SH-SY5Y (cell line): ENCODE data around the gene BAIAP2L2.

Experiments
- GATA2 ChIP-seq: IDR thresholded peaks from 2 replicates; pipeline ENCODE4 v1.6.1; 2011; ENCODE audit warnings: mild to moderate bottlenecking, low read depth, low read length
- GATA3 ChIP-seq: IDR thresholded peaks from 2 replicates; pipeline ENCODE4 v1.6.1; 2011; ENCODE audit warnings: low read depth, mild to moderate bottlenecking, low read length, moderate library complexity

The BAIAP2L2 gene

DNA sequence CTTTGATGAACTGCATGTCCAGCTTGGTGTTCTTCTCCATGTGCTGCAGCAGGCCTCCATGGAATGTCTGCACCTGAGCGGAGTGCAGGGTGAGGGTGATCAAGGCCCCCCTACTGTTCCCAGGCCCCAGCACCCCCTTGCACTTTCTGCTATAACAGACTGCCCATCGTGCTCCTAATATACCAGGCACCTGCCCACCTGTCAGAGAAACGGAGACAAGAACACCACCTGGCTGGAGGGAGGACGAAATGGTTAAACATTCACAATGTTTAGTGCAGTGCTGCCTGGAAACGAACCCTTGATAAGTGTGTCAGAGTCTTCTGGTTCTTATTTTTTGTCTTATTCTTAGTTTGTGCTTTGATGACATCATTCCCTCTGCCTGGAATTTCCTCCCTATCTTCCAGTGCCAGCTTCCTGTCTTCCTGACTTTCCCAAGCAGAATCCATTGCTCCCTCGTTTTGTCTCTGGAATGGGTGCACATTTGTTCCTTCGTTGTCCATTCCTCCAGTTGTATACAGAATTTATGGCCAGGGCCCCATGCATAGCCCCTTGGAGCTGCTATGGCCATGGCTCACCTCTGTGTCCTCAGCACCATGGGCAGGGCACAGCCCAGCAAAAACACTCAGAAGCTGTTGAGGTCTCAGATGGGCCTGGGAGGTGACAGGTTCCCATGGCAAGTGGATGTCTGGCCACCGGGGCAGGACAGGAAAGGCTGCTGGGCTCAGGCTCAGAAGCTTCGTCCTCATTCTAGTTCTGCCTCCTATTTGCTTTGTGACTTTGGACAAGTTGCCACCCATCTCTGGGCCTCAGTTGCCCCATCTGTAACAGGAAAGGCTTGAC is 11.9 kb downstream of the BAIAP2L2 start:
- TF ChIP-seq GATA3 (no peak), GATA2 (no peak)

DNA sequence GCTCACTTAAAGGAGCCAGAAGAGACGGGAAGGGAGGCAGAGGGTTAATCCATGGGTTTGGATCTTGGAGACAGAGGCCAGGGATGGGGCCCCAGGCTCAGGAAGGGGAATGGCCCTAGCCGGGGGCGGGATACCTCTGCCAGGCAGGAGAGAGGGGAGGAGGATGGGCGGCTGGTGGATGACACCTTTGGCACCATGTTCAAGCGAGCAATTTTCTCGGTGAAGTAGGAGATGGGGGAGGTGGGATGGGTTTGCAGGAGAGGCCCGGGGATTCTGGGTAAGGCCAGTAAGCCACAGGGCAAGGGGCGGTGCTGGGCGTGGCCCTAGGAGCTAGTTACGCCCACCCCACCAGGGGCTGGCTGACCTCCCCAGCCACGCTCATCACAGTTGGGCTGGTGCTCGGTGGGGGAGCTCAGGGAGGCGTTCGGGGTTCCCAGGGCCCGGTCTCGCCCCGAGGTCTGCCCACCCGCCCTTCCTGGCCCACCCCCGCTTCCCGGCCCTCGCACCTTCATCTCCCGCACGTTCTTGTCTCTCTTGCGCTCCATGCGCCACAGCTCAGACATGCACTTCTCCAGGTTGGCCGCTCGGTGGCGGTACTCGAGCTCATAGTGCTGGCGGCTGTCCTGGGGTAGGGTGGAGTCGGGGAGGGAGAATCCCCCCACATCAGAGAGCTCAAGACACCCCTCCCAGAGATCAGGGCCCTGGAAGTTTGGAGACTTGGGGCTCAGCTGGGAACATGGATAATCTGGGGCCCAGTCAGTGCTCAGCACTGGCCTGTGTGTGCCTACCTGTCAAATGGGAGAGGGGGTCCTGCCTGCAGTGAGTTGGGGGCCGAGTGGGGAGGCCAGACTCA is 12.7 kb downstream of the BAIAP2L2 start:
- no peak for TF ChIP-seq GATA2
- TF ChIP-seq GATA3: no peak

DNA sequence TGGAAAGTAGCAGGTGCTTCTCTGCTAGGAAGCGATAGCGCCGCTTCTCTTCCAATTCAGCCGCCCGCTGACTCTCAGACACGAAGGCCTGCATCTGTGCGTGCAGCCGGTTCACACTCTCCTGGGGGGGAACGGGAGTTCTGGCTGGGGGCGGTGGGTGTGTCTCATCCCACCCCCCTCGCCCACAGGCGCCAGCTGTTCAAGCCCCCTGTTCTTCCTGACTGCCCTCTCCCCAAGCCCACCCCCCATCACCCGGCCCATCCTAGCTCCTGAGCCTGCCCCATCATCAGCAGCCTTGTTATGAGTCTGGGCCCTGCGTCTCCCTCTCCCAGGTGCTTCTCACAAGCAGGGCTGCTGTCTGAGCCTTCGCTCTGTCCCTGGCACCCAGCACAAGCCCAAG is 13.4 kb downstream of the BAIAP2L2 start:
- TF ChIP-seq GATA3 (no peak), GATA2 (no peak)

DNA sequence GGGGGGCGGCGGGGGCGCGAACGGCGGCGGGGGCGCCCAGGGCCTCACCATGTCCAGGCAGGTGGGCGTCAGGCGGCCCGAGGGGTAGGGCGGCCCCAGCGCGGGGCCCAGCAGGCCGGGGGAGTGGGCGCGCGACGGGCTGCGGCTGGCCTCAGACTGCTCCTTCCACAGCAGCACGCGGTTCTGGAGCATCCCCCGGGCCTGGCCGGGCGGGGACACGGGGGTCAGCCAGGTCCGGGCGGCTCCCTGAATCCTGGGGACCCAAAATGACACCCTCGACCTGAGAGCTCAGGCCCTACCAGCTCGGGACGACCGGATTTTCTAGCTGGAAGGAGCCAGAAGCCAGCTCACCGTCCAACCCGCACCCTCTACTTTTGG is 21.0 kb downstream of the BAIAP2L2 start:
- no peak for TF ChIP-seq GATA2
- TF ChIP-seq GATA3: no peak

DNA sequence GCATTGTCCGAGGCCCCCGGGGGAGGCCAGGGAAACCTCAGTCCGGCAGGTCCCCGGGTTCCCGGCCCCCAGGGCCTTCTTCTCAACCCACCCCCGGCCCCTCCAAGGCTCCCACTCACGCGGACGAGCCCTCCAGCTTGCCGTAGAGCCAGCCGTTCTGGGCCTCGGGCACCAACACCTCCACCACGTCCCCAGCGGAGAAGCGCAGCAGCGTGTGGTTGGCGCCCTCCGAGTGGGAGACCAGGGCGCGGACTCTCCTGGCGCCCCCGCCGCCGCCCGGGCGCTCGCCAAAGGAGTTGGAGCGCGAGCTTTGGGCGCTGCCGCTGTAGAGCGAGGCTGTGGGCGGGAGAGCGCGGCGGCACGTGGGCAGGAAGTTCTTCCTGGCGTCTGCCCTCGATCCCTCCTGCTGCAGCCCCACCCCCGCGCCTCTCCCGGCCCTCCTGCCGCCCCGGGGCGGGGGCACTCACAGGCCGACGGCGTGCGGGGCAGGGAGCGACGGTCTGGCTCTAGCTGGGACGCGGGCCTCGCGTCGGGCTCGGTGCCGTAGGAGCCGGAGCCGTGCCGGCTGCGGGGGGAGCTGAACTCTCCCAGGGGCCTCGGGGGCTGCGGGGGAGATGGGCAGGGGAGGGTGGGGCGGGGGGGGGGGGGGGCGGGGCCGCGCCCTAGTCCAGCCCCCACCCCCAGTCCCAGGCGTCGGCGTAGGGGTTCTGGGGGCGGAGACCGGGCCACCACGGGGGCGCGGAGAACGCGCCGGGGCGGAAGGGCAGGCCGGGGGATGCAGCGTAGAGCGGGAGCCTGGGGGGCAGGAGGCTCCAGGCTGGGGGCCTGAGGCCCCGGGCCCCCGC is 21.6 kb downstream of the BAIAP2L2 start:
- no peak for TF ChIP-seq GATA3
- TF ChIP-seq GATA2: no peak

DNA sequence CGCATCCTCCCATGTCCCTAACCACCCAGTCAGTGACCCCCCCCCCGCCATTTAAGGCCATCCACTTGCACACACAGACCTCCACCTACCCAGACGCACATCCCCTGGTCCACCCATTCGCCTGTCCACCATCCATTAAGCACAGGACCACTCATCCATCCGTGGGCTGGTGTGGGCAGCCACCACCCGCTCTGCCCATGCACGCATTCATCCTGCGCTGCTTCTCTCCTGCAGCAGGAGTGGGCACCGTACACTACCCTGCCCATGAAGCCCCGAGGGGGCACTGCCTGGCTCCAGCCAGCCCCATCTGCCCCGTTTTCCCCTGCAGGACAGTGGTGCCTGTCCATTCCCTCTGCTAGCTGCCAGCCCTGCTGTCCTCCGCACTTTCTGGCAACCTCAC is 22.6 kb downstream of the BAIAP2L2 start:
- no peak for TF ChIP-seq GATA2
- no peak for TF ChIP-seq GATA3

DNA sequence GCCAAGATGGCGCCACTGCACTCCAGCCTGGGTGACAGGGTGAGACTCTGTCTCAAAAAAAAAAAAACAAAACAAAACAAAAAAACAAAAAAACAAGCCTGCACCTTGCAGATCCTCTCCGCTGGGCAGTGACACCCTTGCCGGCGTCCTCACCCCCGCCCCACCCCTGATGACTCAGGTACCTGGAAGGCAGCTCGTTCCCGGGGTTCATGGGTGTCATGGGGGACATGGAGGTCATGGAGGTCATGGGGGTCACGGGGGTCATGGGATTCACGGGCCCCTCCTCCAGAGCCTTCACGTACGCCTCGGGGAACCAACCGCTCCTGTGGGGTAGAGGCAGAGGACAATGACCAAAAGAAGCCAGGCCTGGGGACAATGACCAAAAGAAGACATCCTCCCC is 23.5 kb downstream of the BAIAP2L2 start:
- no peak for TF ChIP-seq GATA2
- TF ChIP-seq GATA3: no peak

DNA sequence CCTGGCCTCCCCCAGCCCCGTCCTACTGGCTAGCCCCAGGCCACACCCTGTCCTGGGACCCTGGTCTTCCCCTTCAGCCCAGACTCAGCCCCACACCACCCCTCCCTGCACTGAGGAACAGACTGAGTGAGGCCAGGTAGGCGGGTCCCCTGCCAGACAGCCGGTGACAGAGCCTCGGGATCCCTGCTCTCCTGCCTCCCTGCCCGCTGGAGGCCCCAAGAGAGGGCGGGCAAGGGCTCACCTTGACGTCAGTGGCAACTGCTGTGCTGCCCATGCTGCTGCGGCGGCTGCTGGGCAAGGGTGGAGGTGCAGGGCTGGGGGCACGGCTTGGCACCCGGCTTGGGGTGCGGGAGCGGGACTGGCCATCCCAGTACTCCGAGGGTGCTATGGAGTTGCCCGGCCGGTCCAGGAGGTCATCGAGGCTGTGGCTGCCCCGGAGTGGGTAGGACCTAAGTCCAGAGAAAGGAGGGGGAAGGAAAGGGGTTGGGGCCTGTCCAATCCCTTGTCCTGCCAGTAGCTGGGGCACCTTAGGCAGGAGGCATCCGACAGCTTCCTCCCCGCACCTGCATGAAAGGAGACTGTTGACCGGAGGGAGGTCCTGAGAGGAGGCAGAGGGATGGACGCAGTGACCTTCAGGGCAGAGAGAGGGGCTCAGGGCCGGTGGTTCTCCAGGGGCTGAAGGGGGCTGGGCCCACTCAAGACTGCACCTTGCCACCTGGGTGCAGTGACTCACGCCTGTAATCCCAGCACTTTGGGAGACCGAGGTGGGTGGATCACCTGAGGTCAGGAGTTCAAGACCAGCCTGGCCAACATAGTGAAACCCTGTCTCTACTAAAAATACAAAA is 24.3 kb downstream of the BAIAP2L2 start:
- no peak for TF ChIP-seq GATA3
- no peak for TF ChIP-seq GATA2

DNA sequence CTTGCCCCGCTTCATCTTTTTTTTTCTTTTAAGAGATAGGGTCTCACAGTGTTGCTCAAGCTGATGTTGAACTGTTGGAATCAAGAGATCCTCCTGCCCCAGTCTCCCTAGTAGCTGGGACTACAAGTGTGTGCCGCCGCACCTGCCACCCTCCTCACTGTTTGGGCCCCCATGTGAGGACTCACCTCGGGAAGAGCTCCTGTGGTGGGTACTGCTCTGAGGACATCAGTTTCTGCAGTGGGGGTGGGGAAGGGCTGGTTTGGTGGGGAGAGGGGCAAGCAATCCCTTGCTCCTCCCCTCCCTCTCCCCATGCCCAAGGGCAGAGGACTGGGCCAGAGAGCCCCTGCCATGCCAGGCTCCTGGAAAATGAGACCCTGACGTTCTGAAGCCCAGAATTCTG is 25.0 kb downstream of the BAIAP2L2 start:
- TF ChIP-seq GATA2 (no peak), GATA3 (no peak)

DNA sequence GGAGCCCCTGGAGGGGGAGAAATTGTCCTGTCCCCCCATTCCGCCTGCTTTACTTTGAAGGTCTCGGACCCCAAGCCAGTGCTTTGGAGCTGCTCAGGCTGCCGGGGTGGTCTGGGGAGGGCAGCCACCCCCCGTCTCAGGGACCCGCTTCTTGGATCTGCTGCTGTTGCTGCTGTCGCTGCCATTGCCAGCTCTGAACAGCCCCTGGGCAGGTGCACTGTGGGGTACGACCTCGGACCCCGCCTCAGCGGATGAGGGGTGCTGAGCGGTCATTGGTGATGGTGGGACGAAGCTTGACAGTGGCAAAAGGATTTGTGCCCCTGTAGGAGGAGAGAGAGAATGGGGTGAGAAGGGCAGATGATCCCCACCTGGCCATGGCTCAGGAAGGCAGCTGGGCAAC is 25.4 kb downstream of the BAIAP2L2 start:
- TF ChIP-seq GATA3 (no peak), GATA2 (no peak)

DNA sequence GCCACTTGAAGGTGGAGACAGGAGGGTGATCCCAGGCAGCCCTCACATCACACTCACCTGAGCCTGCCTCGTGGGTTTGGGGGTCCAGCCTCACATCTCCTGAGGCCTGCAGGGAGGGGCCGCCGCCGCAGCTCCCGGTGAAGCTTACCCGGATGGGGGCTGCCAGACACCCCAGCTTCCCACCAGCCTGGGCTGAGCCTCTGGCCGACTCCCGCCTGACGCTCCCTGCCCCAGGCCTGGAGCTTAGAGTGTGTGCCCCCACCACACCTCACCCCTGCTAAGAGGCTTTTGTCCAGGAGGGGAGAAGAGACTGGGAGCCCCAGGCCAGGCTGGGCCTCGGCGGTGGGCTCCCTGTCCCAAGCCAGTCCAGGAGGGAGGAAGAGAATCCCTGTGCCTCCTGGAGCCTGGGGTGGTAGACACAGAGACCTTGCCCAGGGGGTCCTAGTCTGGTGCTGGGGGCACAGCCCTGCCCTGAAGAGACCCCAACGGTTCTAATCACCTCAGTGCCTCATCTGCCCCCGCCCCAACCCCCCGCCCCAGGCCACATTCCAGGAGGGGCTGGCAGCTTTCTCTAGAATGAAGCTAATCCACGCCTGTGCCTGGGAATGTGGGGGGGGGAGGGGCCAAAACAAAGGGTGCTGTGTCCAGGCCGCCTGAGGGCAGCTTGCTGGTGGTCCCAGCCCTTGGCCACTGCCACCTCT is 26.4 kb downstream of the BAIAP2L2 start, which contains the start of gene SLC16A8:
TSS of gene SLC16A8 (minus strand) at position 254 of the 701 bp plus-strand sequence. CDS start 1,311 bp downstream, outside the sequence.
- no peak for TF ChIP-seq GATA2
- TF ChIP-seq GATA3: no peak

DNA sequence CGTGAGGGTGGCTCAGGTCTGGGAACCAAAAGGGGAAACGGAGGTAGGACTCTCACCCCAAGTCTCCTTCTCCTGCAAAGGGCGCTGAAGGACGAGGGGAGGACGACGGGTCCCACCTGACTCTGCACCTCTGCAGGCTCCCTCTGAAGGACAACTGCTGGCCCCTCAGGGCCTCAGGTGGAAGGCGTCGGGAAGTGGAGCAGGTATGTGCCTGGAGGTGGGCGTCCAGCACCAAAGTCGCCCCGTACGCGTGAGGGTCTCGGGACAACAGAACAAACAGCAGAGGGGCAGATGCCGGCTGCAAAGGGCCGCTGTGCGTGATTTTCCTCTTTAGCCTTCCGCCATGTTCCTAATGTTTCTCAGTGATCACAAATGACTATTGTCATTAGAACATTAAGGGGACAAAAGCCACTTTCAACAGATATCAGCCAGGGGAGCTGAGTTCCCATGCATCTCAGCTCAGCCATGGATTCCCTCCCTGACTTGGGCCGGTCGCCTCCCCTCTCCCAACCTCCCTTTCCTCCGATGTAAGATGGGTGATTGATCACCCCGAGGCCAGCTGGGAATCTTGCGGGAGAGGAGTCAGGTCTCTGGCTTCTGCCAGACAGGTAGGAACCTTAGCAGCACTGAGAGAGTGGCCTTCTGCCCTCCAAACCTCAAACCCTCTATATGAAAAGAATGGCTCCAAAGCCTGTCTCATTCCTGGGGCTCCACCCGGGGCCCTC is 27.3 kb downstream of the BAIAP2L2 start:
- TF ChIP-seq GATA2: no peak
- TF ChIP-seq GATA3: no peak

DNA sequence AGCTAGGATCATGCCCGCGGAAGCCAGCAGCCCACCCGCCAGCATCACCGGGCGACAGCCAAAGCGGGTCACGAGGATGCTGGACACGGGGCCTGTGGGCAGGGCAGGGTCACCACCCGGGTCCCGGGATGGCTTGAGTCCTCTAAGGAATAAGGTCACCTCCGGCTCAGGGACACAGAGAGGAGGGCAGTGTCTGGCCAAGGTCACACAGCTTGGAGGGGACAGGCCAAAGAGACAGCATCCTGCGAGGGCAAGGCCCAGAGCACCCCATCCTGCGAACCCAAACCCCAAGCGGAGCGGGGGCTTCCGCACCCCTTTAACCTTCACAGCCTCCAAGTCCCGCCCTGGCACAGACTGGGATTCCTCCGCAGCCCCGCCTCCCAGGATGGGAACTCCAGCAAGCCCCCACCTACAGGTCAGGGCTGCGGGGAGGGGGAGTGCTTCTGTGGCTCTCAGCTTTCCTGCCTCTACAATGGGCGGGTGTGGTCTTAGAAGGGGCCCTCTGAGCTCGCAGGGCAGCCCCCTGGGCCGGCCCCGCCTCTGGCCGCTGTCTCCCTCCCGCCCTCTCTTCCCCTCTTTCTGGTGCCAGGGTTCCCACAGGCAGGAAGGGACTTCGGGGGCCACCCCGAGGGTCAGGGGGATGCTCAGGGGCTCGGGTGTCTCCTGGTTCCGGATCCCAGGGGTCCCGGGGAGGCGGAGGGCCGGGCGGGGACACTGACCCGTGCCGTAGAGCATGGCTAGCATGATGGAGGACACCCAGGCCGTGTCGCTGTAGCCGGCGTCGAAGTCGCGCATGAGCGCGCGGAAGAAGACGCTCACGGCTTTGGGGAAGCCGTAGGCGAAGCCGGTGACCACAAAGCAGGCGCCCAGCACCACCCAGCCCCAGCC is 28.3 kb downstream of the BAIAP2L2 start:
- TF ChIP-seq GATA2: no peak
- no peak for TF ChIP-seq GATA3
